Measurements from ENCODE around the gene WIZ.

The WIZ gene

GRCh38 chr19:15401397-15401710, 48.4 kb downstream of the WIZ start:
- H3K4me3 ChIP-seq (ENCODE audit: low read depth in 1 of 2, low read length in 2 of 2): no peak overlapping the region
- TF ChIP-seq CTCF (IDR thresholded peaks at IDR 0.05; ENCODE audit: borderline replicate concordance, extremely low read depth, low read length, poor library complexity, severe bottlenecking) (no peak), EZH2 (IDR thresholded peaks at IDR 0.05; ENCODE audit: borderline replicate concordance, low read depth, low read length, severe bottlenecking) (no peak)
- DNase-seq (no peak), ATAC-seq (ENCODE audit: insufficient read depth, low read depth) (no peak)
- no peaks in the 10 kb centered on the region for H3K9me3 ChIP-seq (ENCODE audit: insufficient read depth, low read length, severe bottlenecking)
- no peak overlapping the region for H3K9ac ChIP-seq (ENCODE audit: low read depth, low read length)
- peaks cover 83% of the 10 kb centered on the region for H4K20me1 ChIP-seq (ENCODE audit: insufficient read depth, low read length)
- peaks cover 55% of the 10 kb centered on the region for H3K79me2 ChIP-seq (ENCODE audit: insufficient read depth, low read length)
- H3K27me3 ChIP-seq (ENCODE audit: insufficient read depth, low read length, poor library complexity): no peaks in the 10 kb centered on the region
- H3K4me1 ChIP-seq (ENCODE audit: insufficient read depth, low read length): no peaks in the 10 kb centered on the region
- peaks cover 94% of the 10 kb centered on the region for H3K36me3 ChIP-seq (ENCODE audit: insufficient read depth, low read length)
- H2AFZ ChIP-seq (ENCODE audit: low read depth, low read length): no peak overlapping the region
- H3K4me2 ChIP-seq (ENCODE audit: insufficient read depth, low read length): no peak overlapping the region
- no peak overlapping the region for H3K27ac ChIP-seq (ENCODE audit: low read length)

- DNase-seq: no peak
- ATAC-seq (ENCODE audit: insufficient read depth, low read depth): no peak
- TF ChIP-seq CTCF (IDR thresholded peaks at IDR 0.05; ENCODE audit: borderline replicate concordance, extremely low read depth, low read length, poor library complexity, severe bottlenecking): no peak
- no peak for TF ChIP-seq EZH2 (IDR thresholded peaks at IDR 0.05; ENCODE audit: borderline replicate concordance, low read depth, low read length, severe bottlenecking)
- no peaks in the 10 kb centered on the region for H3K9me3 ChIP-seq (ENCODE audit: insufficient read depth, low read length, severe bottlenecking)
- H3K79me2 ChIP-seq (ENCODE audit: insufficient read depth, low read length): peaks cover 54% of the 10 kb centered on the region
- no peak overlapping the region for H3K9ac ChIP-seq (ENCODE audit: low read depth, low read length)
- no peak overlapping the region for H3K27ac ChIP-seq (ENCODE audit: low read length)
- peaks cover 79% of the 10 kb centered on the region for H4K20me1 ChIP-seq (ENCODE audit: insufficient read depth, low read length)
- no peaks in the 10 kb centered on the region for H3K4me1 ChIP-seq (ENCODE audit: insufficient read depth, low read length)
- no peak overlapping the region for H3K4me2 ChIP-seq (ENCODE audit: insufficient read depth, low read length)
- peaks cover 95% of the 10 kb centered on the region for H3K36me3 ChIP-seq (ENCODE audit: insufficient read depth, low read length)
- H2AFZ ChIP-seq (ENCODE audit: low read depth, low read length): no peak overlapping the region
- H3K27me3 ChIP-seq (ENCODE audit: insufficient read depth, low read length, poor library complexity): no peaks in the 10 kb centered on the region
- no peak overlapping the region for H3K4me3 ChIP-seq (ENCODE audit: low read depth in 1 of 2, low read length in 2 of 2)
Measured at GRCh38 chr19:15400521-15401396, 49.0 kb downstream of the WIZ start.

GRCh38 chr19:15399635-15400034, 50.1 kb downstream of the WIZ start:
- peaks cover 71% of the 10 kb centered on the region for H4K20me1 ChIP-seq (ENCODE audit: insufficient read depth, low read length)
- peaks cover 42% of the 10 kb centered on the region for H3K79me2 ChIP-seq (ENCODE audit: insufficient read depth, low read length)
- DNase-seq (no peak), ATAC-seq (ENCODE audit: insufficient read depth, low read depth) (no peak)
- H3K4me1 ChIP-seq (ENCODE audit: insufficient read depth, low read length): no peaks in the 10 kb centered on the region
- H3K4me3 ChIP-seq (ENCODE audit: low read depth in 1 of 2, low read length in 2 of 2): no peak overlapping the region
- no peak for TF ChIP-seq EZH2 (IDR thresholded peaks at IDR 0.05; ENCODE audit: borderline replicate concordance, low read depth, low read length, severe bottlenecking)
- TF ChIP-seq CTCF (IDR thresholded peaks at IDR 0.05; ENCODE audit: borderline replicate concordance, extremely low read depth, low read length, poor library complexity, severe bottlenecking): no peak
- no peaks in the 10 kb centered on the region for H3K9me3 ChIP-seq (ENCODE audit: insufficient read depth, low read length, severe bottlenecking)
- no peak overlapping the region for H3K9ac ChIP-seq (ENCODE audit: low read depth, low read length)
- H3K27ac ChIP-seq (ENCODE audit: low read length): no peak overlapping the region
- no peak overlapping the region for H3K4me2 ChIP-seq (ENCODE audit: insufficient read depth, low read length)
- H3K27me3 ChIP-seq (ENCODE audit: insufficient read depth, low read length, poor library complexity): no peaks in the 10 kb centered on the region
- H2AFZ ChIP-seq (ENCODE audit: low read depth, low read length): no peak overlapping the region
- peaks cover 92% of the 10 kb centered on the region for H3K36me3 ChIP-seq (ENCODE audit: insufficient read depth, low read length)
